Effector memory CD8-positive, alpha-beta T cell (primary cell): ENCODE data around the gene WHRN.

Source experiments
- ATAC-seq: fragments of 150-1000 bp; cut with Tn5 transposase; replicated peaks from 2 replicates; pipeline ENCODE4 v1.10.0; 2021; ENCODE audit warnings: mild to moderate bottlenecking, moderate library complexity
- DNase-seq, 3 experiments: peaks; one replicate each; pipeline ENCODE4 v3.0.0; 2021
- H3K27ac Mint-ChIP-seq, 2 donors: one replicate each; pipeline ENCODE4 v1.8.0; 2022; ENCODE audit warnings: mild to moderate bottlenecking in 2 of 2, mixed read lengths in 2 of 2, moderate library complexity in 2 of 2
- H3K27me3 Mint-ChIP-seq, 2 donors: one replicate each; pipeline ENCODE4 v1.8.0; 2022; ENCODE audit warnings: mixed read lengths in 2 of 2
- H3K36me3 Mint-ChIP-seq: one replicate; pipeline ENCODE4 v1.8.0; 2022; ENCODE audit warnings: mild to moderate bottlenecking, moderate library complexity, mixed read lengths; ENCODE audit not compliant: insufficient read depth
- H3K4me1 Mint-ChIP-seq, 2 donors: one replicate each; pipeline ENCODE4 v1.8.0; 2022; ENCODE audit warnings: low read depth in 2 of 2, mixed read lengths in 2 of 2
- H3K4me3 Mint-ChIP-seq, 2 donors: one replicate each; pipeline ENCODE4 v1.8.0; 2022; ENCODE audit warnings: mild to moderate bottlenecking in 2 of 2, mixed read lengths in 2 of 2, moderate library complexity in 2 of 2
- H3K9me3 Mint-ChIP-seq, 2 donors: one replicate each; pipeline ENCODE4 v1.8.0; 2022; ENCODE audit warnings: mixed read lengths in 2 of 2

Gene WHRN

GRCh38 chr9:114371973-114372917, 133.0 kb downstream of the WHRN start:
- ATAC-seq (peak; percentile 30), DNase-seq (peak; percentile 46 to 58 (median 46))
- no peaks in the 10 kb centered on the region for H3K9me3 Mint-ChIP-seq

GRCh38 chr9:114371343-114371944, 133.8 kb downstream of the WHRN start:
- no peak for DNase-seq
- no peak for ATAC-seq
- H3K27ac Mint-ChIP-seq: peak overlapping the region; percentile 76 to 84
- no peaks in the 10 kb centered on the region for H3K9me3 Mint-ChIP-seq
- peaks cover 97% of the 10 kb centered on the region for H3K36me3 Mint-ChIP-seq
- no peaks in the 10 kb centered on the region for H3K27me3 Mint-ChIP-seq
- peak overlapping the region; percentile 79 to 80 for H3K4me3 Mint-ChIP-seq
- H3K4me1 Mint-ChIP-seq: peaks cover 68 to 74% of the 10 kb centered on the region in 2 donors

More at GRCh38 chr9:114371973-114372917, 133.0 kb downstream of the WHRN start:
- peaks cover 68 to 74% of the 10 kb centered on the region in 2 donors for H3K4me1 Mint-ChIP-seq
- H3K4me3 Mint-ChIP-seq: peak overlapping the region; percentile 79 to 80
- H3K27me3 Mint-ChIP-seq: no peaks in the 10 kb centered on the region
- H3K27ac Mint-ChIP-seq: peak overlapping the region; percentile 76 to 84
- peaks cover 97% of the 10 kb centered on the region for H3K36me3 Mint-ChIP-seq

DNA sequence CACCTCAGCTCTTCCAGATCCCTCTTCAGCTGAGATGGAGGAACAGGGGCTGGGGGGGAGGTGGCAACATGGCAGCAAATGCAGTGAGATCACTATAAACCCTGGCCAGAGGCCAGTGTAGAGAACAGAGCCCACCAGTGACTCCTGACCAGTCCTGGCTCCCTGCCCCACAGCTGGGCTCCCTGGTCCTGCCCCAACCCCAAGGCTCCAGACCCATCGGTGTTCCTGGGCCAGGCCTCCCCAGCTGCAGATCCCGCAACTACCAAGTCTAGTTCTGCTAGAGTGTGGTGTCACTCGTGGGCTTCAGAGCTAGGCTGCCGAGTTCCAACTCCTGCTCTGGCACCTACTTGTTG, 134.3 kb downstream of the WHRN start:
- ATAC-seq: no peak
- peak overlapping the region; percentile 76 to 84 for H3K27ac Mint-ChIP-seq
- H3K36me3 Mint-ChIP-seq: peaks cover 98% of the 10 kb centered on the region
- no peak for DNase-seq
- peak overlapping the region; percentile 79 to 80 for H3K4me3 Mint-ChIP-seq
- H3K27me3 Mint-ChIP-seq: no peaks in the 10 kb centered on the region
- peaks cover 70 to 77% of the 10 kb centered on the region in 2 donors for H3K4me1 Mint-ChIP-seq
- H3K9me3 Mint-ChIP-seq: no peaks in the 10 kb centered on the region

DNA sequence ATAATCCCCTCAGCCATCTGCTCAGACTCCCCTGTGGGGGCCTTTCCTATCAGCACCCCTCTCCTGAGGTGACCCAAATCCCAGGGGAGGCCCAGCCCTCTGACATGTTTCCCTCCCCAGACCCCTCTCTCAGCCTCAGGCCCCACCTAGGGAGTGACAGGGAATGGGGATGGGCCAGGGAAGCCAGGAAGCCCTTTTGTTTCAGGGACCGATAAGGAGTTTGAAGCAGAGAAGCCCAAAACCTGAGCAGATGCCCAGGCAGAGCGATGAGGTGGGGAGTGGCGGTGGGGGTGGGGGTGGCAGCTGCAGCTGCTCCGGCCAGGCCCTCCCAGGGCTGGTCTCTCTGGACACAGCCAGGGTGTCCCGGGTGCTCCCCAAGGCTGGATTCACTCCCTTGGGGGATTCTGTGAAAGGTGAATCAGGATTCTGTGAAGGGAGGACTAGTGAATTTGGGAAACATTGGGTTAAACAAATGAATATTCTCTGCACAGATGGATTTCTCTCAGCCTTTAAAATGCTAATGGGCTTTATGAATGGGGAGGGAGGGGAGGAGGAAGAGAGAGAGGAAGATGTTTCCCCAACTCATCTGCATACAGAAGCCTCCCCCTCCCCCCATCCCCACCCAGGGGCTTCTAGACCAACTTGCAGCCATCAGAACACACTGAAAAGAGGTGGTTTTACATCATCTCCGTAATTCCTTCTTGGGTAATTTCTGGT, 134.9 kb downstream of the WHRN start:
- DNase-seq (no peak), ATAC-seq (no peak)
- Mint-ChIP-seq H3K36me3 (peaks cover 97% of the 10 kb centered on the region), H3K27ac (peak overlapping the region; percentile 76 to 84), H3K27me3 (no peaks in the 10 kb centered on the region), H3K9me3 (no peaks in the 10 kb centered on the region), H3K4me3 (peak overlapping the region; percentile 79 to 80), H3K4me1 (peaks cover 65 to 75% of the 10 kb centered on the region in 2 donors)

GRCh38 chr9:114369216-114370130, 135.8 kb downstream of the WHRN start:
- H3K9me3 Mint-ChIP-seq: no peaks in the 10 kb centered on the region
- H3K27ac Mint-ChIP-seq: peak overlapping the region; percentile 76 to 84
- ATAC-seq (peak; percentile 32), DNase-seq (peak; percentile 50 to 59 (median 52))
- peak overlapping the region; percentile 3 to 7 for H3K4me3 Mint-ChIP-seq
- H3K27me3 Mint-ChIP-seq: no peaks in the 10 kb centered on the region
- H3K4me1 Mint-ChIP-seq: peaks cover 63 to 70% of the 10 kb centered on the region in 2 donors
- peaks cover 95% of the 10 kb centered on the region for H3K36me3 Mint-ChIP-seq

GRCh38 chr9:114367772-114368569, 137.3 kb downstream of the WHRN start:
- no peak for DNase-seq
- Mint-ChIP-seq H3K27ac (peak overlapping the region; percentile 76 to 84), H3K4me3 (peak overlapping the region; percentile 43 to 52), H3K27me3 (no peaks in the 10 kb centered on the region), H3K9me3 (no peaks in the 10 kb centered on the region), H3K36me3 (peaks cover 95% of the 10 kb centered on the region), H3K4me1 (peaks cover 64 to 72% of the 10 kb centered on the region in 2 donors)
- no peak for ATAC-seq

GRCh38 chr9:114367366-114367765, 137.9 kb downstream of the WHRN start:
- H3K4me3 Mint-ChIP-seq: peak overlapping the region; percentile 52 to 79
- peaks cover 95% of the 10 kb centered on the region for H3K36me3 Mint-ChIP-seq
- H3K27ac Mint-ChIP-seq: peak overlapping the region; percentile 76 to 84
- peaks cover 60 to 69% of the 10 kb centered on the region in 2 donors for H3K4me1 Mint-ChIP-seq
- no peaks in the 10 kb centered on the region for H3K9me3 Mint-ChIP-seq
- DNase-seq (no peak), ATAC-seq (no peak)
- no peaks in the 10 kb centered on the region for H3K27me3 Mint-ChIP-seq

DNA sequence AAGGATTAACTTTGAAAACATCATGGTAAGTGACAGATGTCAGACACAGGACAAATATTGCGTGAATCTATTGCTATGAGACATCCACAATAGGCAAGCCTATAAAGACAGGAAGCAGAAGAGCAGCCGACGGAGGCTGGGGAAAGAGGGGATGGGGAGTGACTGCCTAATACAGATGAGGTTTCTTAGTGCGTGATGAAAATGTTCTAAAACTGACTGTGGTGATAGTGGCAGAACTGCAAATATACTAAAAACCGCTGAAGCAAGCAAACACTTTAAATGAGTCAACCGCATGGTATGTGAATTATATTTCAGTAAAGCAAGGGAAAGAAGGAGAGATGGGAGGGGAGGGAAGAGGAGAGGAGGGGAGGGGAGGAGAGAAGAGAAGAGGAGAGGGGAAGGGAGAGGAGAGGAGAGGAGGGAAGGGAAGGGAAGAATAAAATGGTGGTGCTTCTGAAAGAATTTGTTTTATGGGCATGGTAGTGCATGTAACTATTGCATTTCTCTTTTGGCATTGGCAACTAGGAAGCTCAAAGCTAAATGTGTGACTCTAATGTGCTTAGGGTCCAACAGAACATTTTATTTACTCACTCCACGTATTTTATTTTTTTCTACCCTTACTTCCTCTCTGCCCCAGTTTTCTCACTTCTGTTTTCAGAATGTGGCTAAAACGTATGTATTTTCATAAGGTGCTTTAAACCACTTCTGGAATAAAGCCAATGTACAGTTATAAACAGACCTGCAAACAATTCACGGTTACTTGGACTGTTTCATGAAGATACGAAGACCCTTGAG, 138.7 kb downstream of the WHRN start:
- peaks cover 54 to 68% of the 10 kb centered on the region in 2 donors for H3K4me1 Mint-ChIP-seq
- ATAC-seq (peak; percentile 43), DNase-seq (peak in 2 of 3 experiments; percentile 38 to 47)
- no peaks in the 10 kb centered on the region for H3K27me3 Mint-ChIP-seq
- H3K9me3 Mint-ChIP-seq: no peaks in the 10 kb centered on the region
- peak overlapping the region; percentile 76 to 84 for H3K27ac Mint-ChIP-seq
- H3K36me3 Mint-ChIP-seq: peaks cover 95% of the 10 kb centered on the region
- peak overlapping the region; percentile 52 to 79 for H3K4me3 Mint-ChIP-seq

GRCh38 chr9:114365194-114365593, 140.1 kb downstream of the WHRN start:
- ATAC-seq (no peak), DNase-seq (no peak)
- peaks cover 64 to 77% of the 10 kb centered on the region in 2 donors for H3K4me1 Mint-ChIP-seq
- H3K27me3 Mint-ChIP-seq: no peaks in the 10 kb centered on the region
- no peaks in the 10 kb centered on the region for H3K9me3 Mint-ChIP-seq
- H3K27ac Mint-ChIP-seq: peak overlapping the region in 1 of 2 donors; percentile 91
- H3K36me3 Mint-ChIP-seq: peaks cover 95% of the 10 kb centered on the region
- no peak overlapping the region for H3K4me3 Mint-ChIP-seq

DNA sequence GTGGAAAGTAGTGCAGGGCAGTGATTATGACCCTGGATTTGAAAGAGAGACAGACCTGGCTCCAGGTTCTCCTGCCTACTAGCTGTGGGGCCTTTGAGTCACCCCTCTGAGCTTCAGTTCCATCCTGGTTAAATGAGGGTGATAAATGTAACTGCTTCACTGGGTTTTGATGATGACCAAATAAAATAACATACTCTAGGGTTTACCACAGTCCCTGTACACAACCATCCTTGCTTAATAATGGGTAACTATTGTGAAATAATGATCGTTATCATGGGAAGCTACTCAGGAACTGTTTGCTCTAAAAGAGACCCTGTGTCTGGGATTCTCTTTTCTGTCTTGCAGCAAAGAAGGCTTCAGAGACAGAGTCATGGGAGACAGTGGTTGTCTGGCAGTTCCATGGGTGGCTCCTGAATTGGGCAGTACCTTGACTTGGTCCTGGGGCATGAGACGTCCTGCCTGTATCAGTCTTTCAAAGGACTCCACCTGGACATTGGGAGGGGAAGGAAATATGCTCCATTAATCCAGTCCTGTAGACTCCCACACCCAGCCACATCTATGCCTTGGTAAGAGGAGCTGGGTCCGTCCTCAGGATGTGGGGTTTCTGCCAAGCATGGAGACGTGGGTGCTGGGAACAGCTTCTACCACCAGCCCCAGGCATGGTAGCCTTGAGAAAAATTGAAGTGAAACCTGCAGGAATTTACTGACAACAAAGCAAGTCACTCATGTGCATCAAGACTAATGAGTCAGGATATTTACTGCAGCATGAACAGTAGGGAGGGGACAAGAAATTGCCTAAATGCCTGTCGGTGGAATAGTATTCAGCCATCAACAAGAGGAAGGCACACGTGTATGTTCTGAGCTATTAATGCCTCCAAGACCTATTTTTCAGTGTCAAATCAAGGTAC, 140.9 kb downstream of the WHRN start:
- Mint-ChIP-seq H3K27ac (peak overlapping the region; percentile 91 to 96), H3K27me3 (no peaks in the 10 kb centered on the region), H3K4me3 (peak overlapping the region; percentile 66 to 69), H3K36me3 (peaks cover 95% of the 10 kb centered on the region), H3K9me3 (no peaks in the 10 kb centered on the region), H3K4me1 (peaks cover 64 to 78% of the 10 kb centered on the region in 2 donors)
- ATAC-seq (peak; percentile 25), DNase-seq (no peak)
